G401 (cell line): ENCODE data around the gene MYLK3. TPM values are rescaled to one million over a fixed set of nuclear protein-coding genes. Genes with fewer than 3 reads are reported as not detected.
"Not testable (repeated sequence)": the region's sequence is repeated elsewhere in the genome, so short reads cannot be mapped to it uniquely, and the experiment has no call there.

ENCODE experiments used
- DNase-seq: peaks from one replicate; pipeline ENCODE4 v3.0.0-alpha.2; 2015; ENCODE audit warnings: low spot score
- in situ Hi-C: cut with HindIII; loops from 2 replicates; pipeline ENCODE4 v1.10.0; 2016; ENCODE audit warnings: low sequenced_read_pairs, mixed read lengths
- total RNA-seq: library from RNA; depleted of rRNA; stranded (reverse); fragments of >200 nt; shearing (Covaris generic); gene quantifications from 2 replicates; pipeline ENCODE4 v1.2.3, GENCODE V29; 2014

Gene MYLK3
- total RNA-seq, 1 experiment from 2014 or later = 9.1 TPM

- no peak for DNase-seq
- in situ Hi-C loops = no loop called here
These were observed 46.1 kb downstream of the MYLK3 start for GRCh38 chr16:46702030-46702429.

- in situ Hi-C loops = no loop called here
- no peak for DNase-seq
These were observed 46.5 kb downstream of the MYLK3 start for GRCh38 chr16:46701615-46702014.

GRCh38 chr16:46700048-46700447 lies 48.1 kb downstream of the MYLK3 start:
- in situ Hi-C loops = no loop called here
- no peak for DNase-seq

GRCh38 chr16:46696957-46697356 lies 51.2 kb downstream of the MYLK3 start:
- no peak for DNase-seq
- in situ Hi-C loops = no loop called here

GRCh38 chr16:46695937-46696336 lies 52.2 kb downstream of the MYLK3 start:
- in situ Hi-C loops = no loop called here
- DNase-seq = no peak

- in situ Hi-C loops = no loop called here
- no peak for DNase-seq
These were observed 54.5 kb downstream of the MYLK3 start for GRCh38 chr16:46693598-46693997.

- DNase-seq = no peak
- in situ Hi-C loops = no loop called here
These were observed 56.4 kb downstream of the MYLK3 start for GRCh38 chr16:46691726-46692125.

GRCh38 chr16:46690281-46691178 lies 57.6 kb downstream of the MYLK3 start:
- in situ Hi-C loops = no loop called here
- DNase-seq = no peak

- in situ Hi-C loops = no loop called here
These were observed 58.5 kb downstream of the MYLK3 start, which contains the start of gene ORC6 for GRCh38 chr16:46689365-46690280. TSS of gene ORC6 (plus strand) at chr16:46689659. CDS start at chr16:46689706, 47 bp downstream.

GRCh38 chr16:46688654-46689364 lies 59.3 kb downstream of the MYLK3 start, which contains the start of gene VPS35:
TSS of gene VPS35 (minus strand) at chr16:46689178. CDS start at chr16:46689133, 45 bp downstream.
- in situ Hi-C loops = no loop called here

More at GRCh38 chr16:46689365-46690280, 58.5 kb downstream of the MYLK3 start, which contains the start of gene ORC6:
- DNase-seq = peak; percentile 97

GRCh38 chr16:46688101-46688653 lies 60.0 kb downstream of the MYLK3 start:
- in situ Hi-C loops = no loop called here
- peak; percentile 47 for DNase-seq

More at GRCh38 chr16:46688654-46689364, 59.3 kb downstream of the MYLK3 start, which contains the start of gene VPS35:
- peak; percentile 100 for DNase-seq

GRCh38 chr16:46687486-46687885 lies 60.7 kb downstream of the MYLK3 start:
- DNase-seq = no peak
- in situ Hi-C loops = no loop called here

- in situ Hi-C loops = no loop called here
- DNase-seq = no peak
These were observed 61.2 kb downstream of the MYLK3 start for GRCh38 chr16:46686815-46687473.

GRCh38 chr16:46681867-46682266 lies 66.3 kb downstream of the MYLK3 start:
- DNase-seq, in situ Hi-C loops: not testable (repeated sequence)

- in situ Hi-C loops, DNase-seq: not testable (repeated sequence)
These were observed 70.2 kb downstream of the MYLK3 start for GRCh38 chr16:46677943-46678342.

- DNase-seq = peak; percentile 64
- in situ Hi-C loops = no loop called here
These were observed 74.7 kb downstream of the MYLK3 start for GRCh38 chr16:46673320-46674013.

GRCh38 chr16:46662123-46662522 lies 86.0 kb downstream of the MYLK3 start:
- in situ Hi-C loops = no loop called here
- DNase-seq = no peak

- in situ Hi-C loops = no loop called here
- peak; percentile 7 for DNase-seq
These were observed 89.2 kb downstream of the MYLK3 start for GRCh38 chr16:46658925-46659324.
